ENCODE data around the gene SAMD14.

SAMD14 gene

DNA sequence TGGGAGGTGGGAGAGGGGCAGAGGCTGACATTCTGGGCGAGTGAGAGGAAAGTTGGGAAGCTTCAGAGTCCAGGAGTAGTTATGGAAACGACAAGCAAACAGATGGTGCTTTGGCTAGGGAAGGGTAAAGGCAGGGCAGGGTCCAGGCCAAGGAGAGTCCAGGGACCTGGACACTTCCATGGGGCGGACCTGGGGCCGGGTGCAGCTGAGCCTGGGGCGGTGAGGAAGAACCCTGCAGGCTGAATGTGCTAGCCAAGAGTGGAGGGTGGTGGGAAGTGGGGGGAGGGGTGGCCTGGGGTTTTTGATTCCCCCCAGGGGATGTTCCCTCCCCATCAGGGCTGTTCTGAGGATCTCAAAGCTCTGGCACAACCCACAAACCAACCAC, 17.9 kb upstream of the SAMD14 start:
- no peak for DNase-seq

DNA sequence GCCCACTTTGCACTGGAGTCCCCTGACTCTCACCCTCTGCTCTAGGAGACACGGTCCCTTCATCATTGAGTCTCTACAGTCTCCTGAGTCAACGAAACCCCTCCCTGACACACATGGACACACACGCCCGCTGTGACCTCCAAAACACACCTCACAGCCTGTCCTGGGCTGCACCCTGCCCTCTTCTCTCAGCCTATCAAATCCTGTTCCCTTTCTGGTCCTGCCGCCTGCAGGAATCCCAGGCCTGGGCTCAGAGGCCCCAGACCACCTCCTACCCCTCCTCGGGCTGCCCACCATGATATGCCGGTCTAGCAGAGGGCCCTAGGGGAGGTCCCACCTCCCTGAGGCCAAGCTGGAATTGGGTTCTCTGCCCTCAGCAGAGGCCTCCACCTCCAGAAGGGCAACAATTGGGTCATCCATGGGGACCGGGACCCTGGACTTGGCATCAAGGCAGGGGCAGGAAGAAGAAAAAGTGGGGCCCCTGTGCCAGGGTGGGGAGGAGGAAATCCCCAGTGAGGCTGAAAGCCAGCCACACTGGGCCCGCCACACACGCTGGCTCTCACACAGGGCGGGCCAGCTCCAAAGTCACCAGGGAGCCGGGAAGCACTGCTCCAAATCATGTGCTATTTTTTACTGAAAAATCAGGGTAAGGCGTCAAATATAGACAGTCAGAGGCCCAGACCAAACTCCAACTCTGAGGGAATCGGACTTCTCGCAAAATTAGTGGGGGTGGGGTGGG, 17.1 kb upstream of the SAMD14 start:
- DNase-seq = no peak

DNA sequence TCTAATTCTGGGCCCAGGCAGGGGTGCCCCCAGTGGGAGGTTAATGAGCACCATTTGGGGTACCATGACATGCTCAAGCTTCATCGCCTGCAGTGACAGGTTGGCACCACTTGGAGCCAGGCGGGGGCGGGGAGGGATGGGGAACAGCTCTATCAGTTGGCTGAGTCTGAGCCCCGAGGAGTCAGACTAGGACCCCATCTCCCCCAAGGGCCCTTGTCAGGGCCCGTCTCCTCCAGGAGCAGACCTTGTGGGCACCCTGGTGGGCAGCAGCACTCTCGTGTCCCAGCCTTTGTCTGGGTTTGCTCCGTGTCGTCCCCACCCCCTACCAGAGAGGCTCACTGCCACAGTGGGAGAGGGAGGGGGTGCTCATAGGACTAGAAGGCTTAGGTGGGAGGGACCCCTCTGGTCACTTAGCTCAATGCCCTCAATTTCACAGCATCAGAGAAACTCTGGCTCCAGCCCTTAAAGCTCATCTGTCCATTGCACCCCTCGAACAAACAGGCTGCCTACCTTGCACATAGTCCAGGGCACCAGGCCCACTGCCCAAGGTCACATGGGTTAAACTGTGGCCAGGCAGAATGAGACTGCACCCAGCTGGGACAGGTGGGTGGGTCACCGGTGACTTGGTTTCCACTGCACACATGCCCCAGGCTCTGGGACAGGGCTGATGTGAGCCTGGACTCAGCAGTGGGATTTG, 16.4 kb upstream of the SAMD14 start:
- no peak for DNase-seq

DNA sequence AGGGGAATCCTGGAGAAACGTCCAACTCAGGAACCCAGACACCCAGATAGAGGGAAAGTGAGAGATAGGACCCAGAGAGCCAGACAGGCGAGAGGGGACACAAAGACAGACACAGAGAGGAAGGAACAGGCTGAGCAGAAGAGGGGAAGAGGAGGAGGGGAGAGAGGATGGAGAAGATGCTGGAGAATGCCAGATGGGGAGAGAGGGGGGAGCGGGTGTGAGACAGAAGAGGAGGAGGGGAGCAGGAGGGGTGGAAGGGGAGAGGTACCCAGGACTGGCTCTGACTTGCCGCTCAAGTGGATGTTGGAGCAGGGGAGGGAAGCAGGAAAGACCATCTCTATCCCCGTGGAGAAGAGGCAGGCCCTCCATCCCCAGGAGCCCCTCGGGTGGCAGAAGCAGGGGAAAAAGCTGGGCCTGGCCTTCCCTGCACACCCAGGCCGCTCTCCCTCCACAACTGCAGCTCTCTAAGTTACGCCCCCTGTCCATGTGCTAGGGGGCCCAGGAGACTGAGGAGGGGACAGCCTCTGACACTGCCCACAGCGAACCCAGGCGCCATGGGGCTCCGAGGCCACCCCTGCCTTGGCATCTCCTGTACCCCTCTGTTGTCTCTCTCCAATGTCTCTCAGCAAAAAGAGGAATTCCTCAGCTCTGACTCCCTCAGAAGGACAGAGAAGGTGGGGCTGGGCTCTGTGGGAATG, 15.7 kb upstream of the SAMD14 start:
- no peak for DNase-seq

DNA sequence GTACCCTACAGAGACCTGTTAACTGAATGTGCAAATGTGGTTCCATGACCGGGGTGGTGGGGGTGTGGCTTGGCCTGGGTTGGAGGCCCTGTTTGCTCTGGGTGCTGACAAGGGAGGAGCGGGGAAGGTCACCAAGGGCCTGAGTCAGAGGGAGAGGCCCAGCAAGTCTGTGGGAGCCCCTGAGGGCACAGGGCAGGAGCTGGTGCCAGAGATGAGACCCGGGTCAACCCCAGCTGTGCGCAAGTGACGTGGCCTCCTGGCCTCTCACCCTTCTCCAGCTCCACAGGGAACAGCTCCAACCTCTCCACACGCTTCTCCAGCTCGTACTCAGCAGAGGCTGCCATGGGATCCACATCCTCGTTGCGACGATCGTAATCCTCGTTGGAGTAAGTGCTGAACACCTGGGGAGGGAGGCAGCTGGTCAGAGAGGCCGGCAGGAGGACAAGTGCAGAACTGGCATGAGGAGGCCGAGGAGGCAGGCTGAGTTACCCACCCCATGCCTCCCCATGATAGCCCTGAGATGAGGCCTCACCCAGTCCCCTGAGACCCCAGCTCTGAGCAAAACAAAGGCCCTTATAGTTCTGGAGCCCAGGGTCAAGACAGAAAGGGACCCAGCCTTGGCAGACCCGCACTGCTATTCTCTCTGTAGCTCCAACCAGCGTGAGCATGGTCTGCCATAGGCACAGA, 15.0 kb upstream of the SAMD14 start:
- no peak for DNase-seq

DNA sequence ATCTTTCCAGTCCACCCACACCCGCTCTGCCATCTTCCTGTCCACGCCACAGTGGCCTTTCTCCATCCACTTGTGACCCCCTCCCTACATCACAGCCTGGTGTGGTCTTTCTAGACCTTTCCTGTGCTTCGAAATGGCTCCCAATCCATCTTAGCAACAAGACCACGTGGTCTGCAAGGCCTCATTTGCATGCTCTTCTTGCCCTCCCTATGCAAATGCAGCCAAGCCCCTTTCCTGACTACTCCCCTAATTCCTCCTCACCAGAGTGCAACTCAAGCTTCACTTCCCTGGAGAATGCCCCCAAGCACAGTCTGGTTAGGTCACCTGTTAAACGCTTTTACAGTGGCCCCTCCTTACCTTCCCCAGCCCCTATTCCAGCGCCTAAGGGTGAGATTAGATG, 14.4 kb upstream of the SAMD14 start:
- no peak for DNase-seq

DNA sequence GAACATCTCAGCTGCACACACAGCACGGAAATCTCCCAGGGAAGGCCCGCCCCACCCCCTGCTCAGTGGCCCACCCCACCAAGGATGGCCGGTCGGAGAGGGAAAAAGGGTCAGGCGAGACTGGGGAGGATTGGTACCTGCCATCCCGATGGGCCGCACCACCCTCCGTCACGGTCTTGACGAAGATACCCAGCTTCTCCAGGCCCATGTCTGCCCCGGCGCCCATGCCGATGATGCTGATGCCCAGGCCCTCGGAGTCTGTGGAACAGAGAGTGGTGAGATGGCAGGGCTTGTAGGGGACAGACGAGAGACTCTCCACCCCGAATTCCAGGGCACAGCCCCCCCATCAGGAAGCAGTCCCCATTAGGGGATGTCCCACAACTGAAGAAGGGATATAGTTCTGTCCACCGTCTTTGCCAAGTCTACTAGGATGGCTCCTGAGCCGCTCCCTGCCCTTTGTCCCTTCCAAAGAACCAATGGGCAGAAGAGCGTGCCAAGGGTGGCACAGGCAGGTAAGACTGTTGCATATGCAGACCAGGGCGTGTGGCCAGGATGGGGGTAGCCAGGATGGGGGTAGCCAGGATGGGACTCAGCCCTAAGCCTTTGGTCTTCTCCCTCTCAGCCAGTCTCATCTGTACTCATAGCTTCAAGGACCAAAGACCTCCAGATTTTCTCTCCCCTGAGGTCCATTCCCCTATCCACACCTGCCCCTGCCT, 13.7 kb upstream of the SAMD14 start:
- DNase-seq = no peak

DNA sequence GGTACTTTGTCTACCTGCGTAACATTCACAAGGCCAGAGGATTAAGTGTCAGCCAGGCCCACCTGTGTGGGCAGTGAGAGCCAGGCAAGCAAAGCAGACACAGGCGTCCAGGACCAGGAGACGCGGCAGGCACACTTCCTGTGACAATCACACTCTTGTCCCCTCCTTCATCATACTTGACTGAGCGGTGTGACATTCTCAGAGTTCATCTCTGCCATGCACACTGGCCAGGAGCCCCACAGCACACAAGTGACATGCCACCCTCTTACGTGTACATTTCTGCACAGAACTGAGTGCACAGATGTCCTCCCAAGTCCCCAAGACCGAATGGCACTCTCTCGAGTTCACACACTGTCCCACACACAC, 11.8 kb upstream of the SAMD14 start:
- DNase-seq = no peak

DNA sequence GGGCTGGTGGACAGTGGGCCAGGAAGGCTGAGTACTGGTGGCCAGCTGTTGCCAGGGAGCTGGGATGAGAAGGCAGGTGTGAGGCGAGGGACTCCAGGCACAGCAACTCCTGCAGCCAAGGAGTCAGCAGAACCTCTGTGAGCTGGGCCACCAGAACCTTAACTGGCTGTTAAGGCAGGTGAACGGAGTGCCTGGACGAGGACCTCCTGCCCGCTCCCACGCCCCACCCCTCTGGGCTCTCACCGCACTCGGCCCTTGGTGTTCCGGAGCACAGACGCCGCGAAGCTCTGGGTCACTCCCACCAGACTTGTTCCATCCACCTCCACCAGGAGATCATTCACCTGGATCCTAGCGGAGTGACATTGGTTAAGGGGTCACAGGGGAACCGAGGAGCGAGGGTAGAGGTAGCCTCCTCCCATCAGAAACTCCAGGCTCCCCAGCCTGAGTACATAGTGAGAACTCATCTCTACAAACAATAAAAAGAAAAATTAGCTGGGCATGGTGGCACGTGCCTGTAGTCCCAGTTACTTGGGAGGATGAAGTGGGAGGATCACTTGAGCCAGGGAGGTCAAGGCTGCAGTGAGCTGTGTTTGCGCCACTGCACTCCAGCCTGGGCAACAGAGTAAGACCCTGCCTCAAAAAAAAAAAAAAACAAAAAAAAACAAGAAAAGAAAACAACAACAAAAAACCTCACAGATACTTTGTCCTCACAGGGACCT, 11.2 kb upstream of the SAMD14 start:
- no peak for DNase-seq

DNA sequence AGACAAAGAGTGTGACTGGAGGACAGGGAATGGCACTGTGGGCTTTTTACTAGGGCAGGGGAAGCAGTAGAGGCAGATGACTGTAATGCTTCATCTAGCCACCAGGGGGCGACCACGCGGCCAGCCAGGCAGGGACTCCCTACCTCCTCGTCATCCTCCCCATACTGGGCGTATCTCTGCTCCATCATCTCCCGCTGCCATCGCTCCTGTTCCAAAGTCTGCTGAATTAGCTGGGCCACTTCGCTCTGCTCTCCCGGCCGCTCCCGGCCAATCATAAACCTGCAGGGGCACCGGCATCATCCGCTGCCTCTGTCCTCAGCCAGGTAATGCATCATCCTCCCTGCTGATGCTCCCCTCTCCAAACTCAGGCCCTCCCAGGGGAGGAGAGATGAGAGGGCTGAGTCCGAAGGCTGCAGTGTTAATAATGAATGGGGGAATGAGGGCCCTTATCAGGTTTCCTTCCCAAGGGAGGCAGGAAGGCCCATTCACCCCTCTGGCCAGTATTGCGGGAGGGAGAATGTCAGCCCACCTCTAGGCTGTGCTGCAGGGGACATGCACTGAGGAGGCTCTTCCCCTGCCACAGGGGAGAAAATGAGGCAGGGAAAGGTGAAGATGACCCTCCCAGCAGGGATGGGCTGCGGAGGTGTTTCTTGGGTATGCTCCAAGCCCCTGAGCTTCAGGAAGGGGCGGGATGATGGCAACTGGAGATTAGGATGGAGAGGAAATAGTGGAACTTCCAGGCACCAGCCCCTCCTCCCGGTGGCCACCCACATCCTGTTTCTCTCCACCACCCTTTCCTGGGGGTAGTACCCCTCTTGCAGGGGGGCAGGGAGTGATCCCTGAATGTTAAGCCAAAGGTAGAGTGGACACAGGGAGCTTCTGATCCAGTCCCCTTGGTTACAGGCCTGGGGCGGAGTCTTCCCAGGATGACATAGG, 10.3 kb upstream of the SAMD14 start:
- peak; percentile 74 for DNase-seq

DNA sequence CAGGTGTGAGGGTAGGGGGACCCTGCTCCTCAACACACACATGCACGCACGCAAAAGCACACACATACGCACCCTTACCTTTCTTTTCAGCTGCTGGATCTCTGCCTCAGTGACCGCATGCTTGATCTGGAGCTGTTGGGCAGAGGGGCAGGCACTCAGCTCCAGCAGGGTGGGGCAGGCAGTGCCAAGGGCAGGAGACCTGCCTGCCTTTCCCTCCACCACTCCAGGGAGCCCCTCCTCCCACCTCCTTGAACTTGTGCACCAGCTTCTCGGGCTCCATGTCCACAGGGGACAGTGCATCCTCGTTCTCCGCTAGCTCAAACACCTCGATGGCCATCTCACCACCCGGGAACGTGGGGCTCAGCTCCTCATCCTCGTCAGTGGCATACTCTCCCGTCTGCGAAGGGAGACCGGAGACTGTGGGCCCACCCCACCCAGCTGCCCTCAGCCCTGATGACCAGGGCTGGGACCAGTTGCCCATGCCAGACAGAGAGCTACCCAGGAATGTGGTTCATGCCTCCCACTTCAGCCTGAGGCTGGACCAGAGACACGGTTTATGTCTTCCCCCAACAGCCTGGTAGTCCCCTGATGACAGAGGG, 9.3 kb upstream of the SAMD14 start:
- DNase-seq = no peak

DNA sequence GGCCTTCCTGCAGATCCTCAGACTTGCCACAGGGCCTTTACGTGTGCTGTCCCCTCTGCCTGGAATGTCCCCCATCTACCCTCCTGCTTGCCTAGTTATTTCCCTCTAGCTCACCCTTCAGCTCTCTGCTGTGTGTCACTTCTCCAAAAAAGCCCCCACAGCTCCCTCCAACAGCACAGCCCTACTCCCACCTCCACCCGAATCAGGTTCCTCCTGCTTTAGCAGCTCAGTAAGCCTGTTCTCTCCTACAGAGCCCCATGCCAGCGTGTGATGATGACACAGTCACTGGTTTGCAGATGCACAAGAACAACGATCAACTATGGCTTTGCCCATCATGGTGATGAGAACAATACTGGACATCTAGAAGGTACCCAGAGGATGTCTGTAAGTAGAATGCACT, 7.1 kb upstream of the SAMD14 start:
- no peak for DNase-seq

DNA sequence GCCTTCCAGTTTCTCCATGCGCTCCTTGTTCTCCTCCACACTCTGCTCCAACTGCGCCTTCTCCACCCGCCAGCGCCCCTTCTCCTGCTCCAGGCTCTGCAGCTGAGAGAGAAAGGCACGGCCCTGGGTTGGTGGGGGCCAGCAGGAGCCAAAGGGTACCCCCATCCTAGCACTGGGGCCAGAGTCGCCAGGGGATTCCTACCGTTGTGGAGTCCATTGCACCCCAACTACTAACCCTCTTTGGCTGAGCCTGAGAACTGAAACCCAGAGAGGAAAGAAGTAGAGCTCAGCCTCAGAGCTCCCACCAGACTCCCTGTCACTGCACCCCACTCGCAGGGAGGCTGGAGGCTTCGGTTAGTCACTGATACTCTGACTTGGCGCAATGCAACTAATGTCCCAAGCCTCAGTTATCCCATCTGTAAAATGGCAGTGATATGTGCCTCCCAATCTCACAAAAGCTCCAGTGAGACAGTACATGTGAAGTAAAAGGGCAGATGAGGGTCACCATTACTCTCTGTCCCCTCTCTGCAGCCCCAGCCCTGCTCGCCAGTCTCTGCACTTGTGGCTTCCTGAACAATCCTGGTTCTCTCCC, 6.2 kb upstream of the SAMD14 start:
- no peak for DNase-seq

DNA sequence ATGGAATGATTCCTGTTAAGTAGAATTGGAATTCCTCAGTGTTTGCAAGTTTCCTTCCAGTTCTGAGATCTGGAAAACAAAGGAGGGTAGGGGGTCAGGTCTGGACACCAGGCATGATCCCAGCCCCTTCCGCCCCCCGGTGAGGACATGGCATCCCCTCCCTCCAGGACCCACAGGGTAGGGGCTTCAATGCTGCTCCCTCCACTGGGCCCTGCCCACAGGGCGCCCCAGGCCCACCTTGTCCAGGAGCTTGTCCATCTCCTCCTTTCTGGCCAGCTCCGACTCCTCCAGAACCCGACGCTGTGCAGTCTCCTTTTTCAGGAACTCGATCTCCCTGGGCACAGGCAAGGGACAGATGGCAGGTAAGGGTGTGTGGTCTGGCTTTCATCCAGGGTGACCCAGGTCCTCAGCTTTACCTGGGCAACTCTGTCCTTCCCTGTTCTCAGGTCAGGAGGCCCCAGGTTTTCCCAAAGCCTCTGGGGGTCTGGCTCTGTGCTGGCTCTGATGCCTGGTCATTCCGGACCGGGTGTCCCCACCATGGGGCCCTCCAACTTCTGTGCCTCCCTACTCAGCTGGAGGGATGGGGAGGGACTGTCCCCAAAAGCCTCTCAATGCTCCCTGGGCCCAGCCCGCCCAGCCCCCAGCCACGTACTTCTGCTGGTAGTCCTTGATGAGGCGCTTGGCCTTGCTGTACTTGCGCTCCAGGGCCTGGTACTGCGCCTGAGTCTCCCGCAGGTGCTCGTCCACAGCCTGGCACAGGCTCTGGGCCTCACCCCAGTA, 5.5 kb upstream of the SAMD14 start:
- DNase-seq = no peak

DNA sequence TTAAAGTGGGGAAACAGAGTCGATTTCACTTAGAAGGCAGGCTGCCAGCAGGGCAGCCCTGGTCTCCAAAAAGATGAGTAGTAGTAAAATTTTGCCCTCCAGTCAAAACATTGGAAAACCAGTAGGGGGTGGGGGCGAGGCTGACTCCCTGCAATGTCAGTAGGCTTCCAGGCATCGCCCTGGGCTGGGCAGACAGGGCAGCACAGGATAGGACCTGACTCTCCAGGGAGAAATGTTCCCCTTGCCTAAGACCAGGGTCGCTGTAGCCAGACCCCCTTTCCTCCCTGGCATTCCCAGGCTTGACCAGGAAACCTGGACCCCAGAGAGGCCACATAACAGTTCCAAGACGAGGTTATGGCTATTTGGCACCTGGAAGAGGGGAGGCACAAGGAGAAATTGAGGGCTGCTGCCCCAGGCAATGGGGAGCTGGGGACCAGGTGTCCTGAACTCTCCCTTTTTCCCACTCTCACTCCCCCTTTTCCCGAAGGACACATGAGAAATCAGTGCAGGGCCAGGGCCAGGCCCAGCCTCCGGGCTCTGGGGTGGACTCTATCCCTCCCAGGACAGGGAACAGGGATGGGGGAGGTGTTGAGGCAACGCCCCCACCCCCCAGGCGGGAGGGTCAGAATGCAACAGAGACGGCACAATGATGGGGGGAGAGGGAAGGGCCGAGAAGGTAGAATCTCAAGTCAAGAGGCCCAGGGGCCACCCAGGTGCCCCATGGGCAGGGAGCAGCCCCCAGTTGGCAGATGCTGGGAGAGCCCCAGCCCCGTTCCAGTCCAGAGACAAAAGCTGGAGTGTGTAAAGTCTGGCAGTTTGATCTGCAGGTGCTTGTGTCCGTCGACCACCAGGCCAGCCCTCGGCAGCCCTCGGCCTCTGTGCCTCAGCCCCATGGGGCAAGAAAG, 4.5 kb upstream of the SAMD14 start:
- DNase-seq = no peak

DNA sequence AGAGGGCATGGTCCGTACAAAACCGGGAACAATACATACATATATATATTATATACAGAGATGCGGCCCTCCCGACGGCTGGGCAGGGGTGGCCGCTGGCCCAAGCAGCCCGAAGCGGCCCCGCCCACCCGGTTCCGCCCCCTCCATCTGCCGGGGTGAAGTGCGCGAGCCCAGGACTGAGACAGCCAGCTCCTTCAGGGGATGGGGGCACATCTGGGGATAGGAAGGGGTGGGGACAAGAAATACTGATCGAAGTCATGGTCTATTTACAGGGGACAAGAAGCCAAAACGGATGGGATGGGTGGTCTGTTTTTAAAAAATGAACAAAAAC, 3.8 kb upstream of the SAMD14 start:
- DNase-seq = no peak

DNA sequence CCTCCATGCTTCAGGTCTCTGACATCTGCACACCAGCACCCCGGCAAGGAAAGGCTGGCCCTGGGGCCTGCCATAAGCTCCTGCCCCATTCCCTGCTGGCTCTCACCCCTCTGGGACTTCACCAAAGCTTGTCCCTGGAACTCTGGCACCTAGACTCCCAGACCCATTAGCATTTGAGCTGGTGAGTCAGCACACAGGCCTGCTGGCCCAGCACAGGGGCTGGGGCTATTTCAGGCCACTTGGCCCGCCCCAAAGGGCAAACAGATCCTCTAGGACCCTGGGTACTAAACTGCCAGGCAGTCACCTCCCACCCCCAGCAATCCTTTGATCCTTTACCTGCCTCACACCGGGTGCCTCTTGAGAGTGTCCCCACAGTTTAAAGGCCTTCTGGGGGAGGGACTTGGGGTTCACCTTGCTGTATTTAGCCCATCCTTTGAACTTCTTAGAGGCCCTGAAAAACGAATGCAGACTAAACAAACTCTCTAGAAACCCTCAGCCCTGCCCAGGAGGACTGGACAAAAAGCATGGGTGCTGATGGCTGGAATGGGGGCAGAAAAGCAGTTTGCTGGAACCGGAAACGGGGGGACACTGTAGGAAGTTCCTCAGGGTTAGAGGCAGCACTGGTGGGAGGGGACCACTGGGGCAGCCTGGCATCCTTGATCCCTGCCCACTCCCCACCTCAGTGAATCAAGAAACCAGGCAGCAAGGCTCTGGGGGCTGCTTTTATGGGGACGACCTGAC, 3.2 kb upstream of the SAMD14 start:
- DNase-seq = no peak
